ENCODE measurements around the gene GNAS.
A peak's percentile ranks its signal among the peaks of the same experiment; 100 is the strongest.

The GNAS gene

DNA sequence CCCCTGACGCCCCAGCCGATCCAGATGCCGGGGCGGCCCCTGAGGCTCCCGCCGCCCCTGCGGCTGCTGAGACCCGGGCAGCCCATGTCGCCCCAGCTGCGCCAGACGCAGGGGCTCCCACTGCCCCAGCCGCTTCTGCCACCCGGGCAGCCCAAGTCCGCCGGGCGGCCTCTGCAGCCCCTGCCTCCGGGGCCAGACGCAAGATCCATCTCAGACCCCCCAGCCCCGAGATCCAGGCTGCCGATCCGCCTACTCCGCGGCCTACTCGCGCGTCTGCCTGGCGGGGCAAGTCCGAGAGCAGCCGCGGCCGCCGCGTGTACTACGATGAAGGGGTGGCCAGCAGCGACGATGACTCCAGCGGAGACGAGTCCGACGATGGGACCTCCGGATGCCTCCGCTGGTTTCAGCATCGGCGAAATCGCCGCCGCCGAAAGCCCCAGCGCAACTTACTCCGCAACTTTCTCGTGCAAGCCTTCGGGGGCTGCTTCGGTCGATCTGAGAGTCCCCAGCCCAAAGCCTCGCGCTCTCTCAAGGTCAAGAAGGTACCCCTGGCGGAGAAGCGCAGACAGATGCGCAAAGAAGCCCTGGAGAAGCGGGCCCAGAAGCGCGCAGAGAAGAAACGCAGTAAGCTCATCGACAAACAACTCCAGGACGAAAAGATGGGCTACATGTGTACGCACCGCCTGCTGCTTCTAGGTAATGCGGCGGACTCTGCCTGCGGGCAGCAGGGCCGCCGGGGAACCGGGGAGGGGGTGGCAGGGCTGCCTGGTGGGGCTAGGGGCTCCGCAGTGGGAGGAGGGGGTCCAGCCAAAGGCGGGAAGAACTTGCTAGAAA, 2.3 kb downstream of the GNAS start:
- no peak for DNase-seq

DNA sequence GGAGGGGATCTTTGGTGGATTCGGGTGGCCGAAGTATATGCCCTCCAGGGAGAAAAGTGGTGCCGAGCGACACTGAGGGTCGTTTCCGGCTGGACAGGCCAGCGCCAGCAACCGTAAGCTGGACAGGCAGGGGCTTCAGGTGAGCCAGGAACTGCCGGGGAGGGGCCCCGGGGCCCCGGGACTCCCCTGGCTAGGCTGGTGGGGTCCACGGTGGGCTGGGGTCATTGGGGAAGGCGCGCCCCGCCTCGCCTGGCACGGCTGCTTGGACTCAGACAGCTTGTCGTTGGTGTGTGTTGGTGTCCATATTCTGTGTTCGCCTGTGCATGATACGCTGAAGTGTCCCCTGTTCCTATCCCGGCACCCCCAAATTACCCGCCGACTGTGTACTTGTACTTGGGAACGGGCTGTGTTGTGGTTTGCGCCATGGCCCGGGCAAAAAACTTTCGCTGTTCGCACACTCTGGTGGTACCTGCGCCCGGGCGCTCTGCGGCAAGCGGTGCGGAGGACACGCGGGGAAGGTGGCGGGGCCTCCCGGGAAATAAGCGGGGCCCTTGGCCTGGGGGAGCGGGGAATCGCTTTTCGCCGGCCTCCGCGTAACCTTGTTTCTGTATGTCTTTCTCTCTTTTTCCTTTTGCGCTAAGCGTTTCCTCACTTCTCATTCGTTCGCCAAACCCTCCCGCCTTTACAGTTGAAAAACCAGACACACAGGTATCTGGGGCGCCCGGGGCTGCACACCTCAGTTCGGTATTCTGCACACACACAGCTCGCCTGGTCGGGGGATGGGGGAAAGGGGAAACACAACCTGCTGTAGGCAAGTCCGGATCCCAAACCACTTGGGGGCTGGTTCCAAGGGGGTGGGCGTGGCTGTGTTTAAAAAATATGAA, 3.2 kb downstream of the GNAS start:
- DNase-seq: no peak

DNA sequence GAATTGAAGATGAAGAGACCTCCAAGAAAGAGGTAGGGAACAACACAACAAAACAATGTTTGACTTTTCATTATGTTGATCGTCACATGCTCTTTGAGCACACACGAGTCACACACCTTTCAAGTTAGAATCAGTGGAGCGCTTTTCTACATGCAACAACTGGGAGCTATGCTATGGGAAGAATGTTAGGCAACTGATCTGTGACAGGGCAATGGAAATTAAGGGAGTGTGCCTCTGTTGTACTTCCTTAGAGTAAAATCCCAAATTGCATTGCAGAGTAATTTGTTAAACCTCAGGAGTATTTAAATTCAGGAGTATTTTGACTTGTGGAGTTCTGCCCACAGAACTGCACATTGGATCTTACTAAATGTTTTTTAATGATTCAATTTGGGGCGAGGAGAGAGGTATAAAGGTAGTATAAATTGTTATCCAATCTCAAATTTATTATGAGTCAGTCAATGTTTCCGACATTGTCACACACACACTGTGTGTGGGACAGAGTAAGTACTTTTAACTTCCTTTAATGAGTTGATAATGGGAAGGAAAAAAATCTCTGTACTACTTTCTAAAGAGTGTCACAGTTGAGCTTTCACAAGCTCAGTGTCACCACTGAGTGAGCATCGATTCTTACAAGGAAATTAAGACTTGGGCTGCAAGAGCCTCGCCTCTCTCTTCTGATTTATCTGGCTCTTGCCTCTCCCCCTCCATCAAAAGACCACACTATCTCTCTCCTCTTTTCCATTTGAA, 10.7 kb downstream of the GNAS start:
- DNase-seq: no peak

DNA sequence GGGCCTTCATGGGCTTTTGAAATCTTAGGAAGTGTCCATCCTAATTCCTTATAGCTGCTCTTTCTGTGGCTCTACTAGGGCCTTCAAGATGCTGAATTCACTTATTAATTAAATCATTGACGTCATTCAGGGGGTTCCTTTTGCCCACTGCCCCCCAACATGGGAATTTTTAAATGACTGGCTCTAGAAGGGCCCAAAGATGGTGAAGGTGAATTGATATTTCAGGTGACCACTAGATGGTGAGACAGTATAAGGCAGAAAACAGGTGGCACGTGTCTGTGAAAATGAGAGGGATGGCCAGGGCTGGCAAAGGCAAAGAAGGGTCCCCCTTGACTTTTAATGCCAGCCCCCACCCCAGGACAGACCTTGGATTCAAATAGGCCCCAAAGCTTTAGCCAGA, 11.8 kb downstream of the GNAS start:
- DNase-seq: no peak

DNA sequence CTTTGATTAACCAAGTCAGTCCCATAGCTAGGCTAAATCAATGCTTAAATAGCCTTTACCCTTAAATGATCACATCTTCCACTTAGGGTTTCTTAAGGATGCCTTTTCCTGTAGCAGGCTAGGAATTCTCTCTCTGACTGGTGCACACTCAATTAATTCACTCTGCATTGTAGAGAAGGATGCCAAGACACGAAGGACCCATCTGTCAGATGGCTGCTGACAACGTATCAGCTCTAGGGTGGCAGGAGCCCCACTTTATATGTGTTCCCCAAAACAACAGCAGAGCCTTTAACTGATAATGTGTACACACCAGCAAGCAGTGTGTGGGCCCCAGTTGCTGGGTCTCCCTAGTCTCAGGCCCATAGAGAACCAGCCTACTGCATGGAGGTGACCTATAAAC, 13.3 kb downstream of the GNAS start:
- no peak for DNase-seq

DNA sequence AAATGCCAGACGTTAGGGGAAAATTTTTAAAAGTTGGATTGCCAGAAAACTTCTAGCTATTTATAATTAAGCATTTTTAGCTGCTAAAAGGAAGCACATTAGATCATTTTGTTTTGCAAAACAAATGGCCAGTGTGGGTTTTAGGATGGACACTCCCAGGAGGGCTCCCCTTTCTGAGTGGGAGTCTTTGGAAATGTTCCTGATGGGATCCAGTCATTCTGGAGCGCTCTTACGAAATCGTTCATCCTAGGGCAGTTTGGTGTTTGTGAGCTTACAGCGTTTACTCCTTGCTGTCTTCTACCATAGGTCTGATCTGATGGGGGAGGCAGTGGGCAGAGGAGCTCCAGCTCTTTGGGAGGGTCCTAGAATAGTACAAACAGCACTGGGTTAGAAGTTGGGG, 14.7 kb downstream of the GNAS start:
- DNase-seq: no peak

DNA sequence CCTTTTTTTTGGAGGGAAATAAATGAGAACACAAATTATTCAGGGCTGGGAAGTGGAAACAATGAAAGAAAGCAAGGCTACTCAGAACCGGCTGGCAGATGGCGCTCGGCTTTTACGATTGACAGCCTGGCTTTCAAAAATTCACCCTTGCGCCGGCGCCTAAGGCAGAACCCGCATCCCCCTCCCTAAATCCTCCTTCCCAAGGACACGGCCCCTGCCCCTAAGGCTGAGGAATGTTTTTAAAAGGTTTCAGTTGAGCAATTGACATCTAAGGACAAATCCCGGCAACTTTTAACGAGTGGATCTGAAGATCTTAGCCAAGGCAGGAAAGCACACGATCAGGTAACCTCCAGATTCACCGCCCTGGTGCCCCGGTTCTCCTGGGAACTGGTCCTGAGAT, 16.3 kb downstream of the GNAS start:
- DNase-seq: no peak

DNA sequence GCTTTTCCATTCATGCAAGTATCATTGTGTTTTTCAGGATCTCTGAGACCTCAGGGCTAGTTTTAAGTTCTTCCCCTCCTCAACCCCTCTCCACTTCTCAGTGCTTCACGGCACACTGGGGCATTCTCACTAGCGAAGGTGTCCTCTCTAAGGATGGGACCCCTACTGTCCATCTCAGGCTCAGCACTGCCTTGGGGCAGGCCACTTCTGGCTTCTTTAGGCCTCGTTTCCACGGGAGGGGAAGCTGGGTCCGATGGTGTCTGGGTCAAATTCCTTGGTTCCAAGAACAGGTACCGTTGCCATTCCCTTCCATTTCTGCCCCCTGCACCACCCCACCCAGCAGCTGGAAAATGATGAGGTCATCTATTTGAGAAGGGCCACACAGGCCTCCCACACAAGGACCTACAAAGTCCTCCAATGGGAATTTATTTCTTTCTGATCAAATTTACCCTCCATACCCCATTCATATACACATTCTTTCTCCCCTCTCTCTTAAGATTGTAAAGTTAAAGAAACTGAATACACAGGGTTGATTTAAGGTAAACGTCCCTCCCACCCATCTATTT, 17.2 kb downstream of the GNAS start:
- no peak for DNase-seq

DNA sequence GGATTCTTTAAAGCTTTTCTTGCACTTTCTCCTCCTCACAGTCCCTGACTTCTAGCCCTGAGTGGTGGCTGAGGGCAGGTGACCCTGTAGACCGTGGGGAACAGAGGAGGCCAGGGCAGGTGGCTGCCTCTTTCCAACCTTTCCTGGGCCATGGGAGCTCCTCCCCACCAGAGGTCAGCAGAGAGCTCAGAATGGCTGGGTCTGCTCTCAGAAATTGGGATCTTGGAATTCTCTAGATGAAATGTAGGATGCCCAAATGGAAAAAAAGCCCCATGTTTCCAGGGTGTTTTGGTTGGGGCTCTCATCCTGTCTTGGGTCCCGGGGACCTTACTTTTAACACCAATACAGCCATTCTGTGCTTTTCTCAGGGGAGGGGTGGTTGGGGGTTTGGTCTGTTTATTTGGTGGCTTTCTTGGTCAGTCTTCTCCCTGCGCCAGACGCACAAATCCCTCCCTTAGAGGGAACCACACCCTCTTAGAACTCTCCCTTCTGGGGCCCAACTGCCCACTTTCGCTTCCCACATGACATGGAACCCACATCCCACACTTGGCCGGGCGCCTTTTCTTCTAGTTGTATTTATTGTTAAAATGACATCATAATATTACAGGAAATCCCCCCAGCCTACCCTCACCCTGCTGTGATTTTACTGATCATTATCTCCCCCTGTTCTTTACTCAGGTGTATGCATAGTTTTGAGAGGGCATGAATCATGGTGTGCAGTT, 17.9 kb downstream of the GNAS start:
- peak; percentile 58 for DNase-seq

DNA sequence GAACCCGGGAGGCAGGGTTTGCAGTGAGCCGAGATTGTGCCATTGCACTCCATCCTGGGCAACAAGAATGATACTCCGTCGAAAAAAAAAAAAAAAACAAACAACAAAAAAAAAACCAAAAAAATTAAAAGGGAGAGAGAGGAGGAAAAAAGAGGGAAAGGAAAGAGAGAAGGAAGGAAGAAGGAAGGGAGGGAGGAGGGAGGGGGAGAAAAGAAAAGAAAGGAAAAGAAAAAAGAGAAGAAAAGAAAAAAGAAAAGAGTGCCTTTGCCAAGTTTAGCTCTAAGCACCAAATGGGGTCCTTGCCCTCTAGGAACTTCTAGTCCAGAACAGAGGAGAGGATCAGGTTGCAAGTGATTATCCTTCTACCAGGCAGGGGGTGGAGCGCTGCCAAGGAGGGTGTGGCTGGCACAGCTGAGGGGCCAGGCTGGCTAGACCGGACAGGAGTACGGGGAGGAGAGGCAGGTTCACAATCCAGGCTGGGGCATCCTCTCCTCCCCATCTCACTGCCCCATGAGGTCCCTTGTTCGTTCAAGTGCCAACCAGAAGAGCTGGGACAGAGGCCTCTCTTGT, 19.1 kb downstream of the GNAS start:
- DNase-seq: no peak

DNA sequence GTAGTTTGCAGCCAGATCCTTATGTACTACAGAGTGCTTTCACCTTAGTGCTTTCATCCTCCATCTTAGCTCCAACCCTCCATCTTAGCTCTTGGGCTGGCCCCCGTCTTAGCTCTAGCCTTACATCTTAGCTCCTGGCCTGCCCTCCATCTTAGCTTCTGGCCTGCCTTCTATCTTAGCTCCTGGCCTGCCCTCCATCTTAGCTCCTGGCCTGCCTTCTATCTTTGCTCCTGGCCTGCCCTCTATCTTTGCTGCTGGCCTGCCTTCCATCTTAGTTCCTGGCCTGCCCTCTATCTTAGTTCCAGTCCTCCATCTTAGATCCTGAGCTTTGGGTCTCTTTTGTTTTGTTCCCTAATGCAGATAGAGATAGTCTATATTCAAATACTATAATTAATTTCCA, 22.0 kb downstream of the GNAS start:
- no peak for DNase-seq

DNA sequence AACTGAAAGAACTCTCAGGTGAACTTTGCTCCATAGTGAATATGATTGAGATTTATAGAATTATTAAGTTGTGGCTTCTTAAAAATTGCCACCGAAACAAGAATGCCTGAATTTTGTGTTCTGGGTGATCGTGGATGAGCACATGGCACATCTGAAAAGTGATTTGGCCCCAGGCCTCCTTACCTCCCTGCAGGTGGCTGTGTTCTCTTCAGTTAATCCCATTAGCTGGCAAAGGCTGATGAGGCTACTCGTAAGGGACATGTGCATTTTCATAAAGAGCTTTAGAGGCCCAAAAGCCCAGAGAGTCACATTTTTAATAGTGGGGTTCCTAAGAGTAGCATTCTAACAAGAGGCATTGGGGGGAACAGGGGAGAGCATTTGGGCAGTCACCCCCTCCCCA, 22.6 kb downstream of the GNAS start:
- DNase-seq: no peak

DNA sequence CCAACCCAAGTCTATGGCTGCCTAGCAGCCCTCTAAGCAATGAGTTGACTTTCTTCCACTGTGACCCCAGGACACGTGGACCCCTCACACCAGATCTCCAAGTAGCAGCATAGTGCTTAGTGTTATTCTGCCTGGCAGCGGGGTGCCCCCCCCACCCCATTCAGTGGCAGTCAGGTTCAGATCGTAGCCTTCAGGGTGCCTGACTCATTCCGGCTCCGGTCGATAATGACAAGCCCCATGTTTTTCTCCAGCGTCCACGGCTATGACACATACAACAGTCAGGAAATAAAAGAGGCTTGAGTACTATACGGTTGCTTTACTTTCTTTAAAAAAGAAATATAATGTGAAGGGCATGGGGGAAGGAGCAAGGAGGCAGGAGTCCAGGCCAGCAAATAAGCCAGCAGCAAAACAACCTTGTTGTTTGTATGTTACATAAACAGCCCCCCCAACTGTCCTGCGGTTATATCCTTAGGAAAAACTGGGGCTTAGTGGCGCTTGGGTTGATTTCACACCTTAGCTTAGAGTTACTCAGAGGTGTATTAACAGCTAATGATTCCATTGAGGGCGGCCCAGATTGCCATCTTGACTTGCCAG, 23.1 kb downstream of the GNAS start:
- no peak for DNase-seq

DNA sequence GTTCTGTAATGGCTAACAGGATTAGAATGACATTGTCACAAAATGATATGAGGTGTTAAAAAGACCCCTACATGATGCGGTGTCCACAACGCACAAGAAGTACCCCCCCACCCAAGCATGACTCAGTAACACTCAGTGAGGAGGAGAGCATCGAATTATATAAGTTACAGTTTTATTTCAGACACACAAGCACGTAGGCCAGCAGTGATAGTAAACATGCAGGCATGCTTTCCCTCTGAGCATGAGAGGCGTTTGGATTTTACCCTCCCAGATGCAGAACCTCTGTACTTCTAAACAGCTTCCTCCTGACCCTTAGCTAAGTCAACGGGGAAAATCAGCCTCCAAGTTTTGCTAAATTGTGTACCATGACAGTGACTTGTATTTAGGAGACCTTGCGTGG, 23.9 kb downstream of the GNAS start:
- no peak for DNase-seq

DNA sequence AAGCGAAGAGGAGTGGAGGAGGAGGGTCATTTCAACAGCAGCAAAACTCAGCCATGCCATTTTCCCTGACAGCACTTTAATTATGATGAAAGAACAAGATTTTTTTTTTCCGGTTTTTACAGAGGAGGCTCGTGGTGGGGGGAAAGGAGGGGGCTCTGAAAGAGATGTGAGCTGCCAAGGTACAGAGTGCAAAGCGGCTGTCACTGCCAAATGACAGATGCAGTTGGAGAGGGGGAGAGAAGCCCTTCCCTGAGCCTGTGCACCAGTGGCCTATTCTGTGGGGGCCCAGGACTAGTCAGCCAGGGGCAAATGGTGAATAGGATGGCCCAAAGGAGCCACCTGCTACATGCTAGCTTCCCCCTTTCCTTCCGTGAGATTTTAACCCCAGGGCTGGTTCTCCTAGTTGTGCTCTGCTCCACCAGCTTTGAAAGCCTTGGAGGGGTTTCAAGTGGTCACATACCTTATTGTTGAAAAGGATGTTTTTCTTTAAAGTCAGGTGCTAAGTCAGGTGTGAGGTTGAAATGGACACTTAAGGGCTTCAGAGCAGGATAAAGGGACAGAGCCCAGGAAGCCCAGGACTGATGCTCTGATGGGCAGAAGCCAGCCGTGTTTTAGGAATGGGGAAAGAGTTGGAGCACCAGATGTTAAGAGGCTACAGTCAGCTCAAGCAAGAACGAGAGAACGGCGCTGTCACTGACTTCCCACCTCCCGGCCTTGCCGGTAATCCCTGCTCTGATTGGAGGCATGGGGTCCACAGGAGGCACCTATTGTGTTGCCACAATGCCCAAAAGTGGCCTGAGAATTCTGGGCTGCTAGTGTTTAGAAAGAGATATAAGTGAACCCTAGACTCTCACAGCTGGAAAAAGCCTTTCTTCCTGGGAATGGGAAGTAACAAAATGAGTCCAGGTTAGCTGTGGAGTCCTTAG, 24.8 kb downstream of the GNAS start:
- no peak for DNase-seq

DNA sequence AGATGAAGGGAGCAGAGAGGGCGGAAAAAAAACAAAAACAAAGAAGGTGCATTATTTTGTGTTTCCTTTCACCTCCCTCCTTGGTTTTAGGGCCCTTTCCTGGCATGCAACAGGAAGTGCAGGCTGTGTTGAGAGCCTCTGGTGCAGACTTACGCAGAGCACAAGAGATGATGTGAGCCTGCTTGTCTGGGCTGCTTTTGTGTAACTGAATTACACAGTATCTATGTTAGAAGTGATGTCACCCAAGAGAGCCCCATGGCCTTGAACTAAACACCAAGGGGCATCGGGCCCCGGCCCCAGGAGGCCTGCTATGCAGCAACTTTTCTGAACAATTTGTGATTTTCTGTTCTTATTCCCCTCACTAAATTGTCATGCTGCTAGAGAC, 25.5 kb downstream of the GNAS start:
- DNase-seq: no peak

DNA sequence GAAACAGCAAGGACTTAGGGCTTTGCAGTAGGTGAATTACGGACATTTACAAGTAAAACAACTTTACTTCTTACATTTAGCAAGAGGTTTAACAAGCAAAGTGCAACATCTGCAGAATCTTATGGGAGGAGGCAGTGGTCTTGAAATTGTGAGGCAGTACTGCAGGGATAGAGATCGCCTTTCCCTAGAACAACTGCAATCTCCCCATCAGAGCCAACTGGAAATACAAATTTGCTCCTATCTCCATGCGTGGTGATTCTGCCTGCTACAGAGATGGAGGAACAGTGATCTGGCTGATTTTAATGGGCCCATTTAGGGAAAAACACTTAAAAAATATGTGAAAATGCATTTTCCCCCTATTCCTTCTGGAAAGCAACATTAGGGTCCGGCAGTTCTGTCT, 25.9 kb downstream of the GNAS start:
- no peak for DNase-seq

DNA sequence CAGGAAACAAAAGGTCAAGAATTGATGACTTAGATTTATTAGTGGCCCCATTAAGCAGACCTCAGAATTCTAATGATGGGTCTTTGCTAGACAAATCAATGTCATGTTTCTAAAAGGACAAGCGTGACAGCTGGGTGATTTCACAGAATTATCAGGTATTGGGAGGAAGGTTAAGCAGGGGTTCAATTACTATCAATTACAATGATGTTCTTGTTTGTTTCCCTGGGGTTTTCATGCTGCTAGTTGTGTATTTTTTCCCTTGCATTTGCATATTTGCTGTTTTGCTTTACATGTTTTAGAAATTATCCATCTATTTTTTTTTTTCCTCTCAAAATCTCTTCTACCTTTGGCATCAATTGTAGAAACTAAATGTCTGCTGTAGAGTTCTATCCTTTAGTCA, 27.9 kb downstream of the GNAS start:
- DNase-seq: no peak

DNA sequence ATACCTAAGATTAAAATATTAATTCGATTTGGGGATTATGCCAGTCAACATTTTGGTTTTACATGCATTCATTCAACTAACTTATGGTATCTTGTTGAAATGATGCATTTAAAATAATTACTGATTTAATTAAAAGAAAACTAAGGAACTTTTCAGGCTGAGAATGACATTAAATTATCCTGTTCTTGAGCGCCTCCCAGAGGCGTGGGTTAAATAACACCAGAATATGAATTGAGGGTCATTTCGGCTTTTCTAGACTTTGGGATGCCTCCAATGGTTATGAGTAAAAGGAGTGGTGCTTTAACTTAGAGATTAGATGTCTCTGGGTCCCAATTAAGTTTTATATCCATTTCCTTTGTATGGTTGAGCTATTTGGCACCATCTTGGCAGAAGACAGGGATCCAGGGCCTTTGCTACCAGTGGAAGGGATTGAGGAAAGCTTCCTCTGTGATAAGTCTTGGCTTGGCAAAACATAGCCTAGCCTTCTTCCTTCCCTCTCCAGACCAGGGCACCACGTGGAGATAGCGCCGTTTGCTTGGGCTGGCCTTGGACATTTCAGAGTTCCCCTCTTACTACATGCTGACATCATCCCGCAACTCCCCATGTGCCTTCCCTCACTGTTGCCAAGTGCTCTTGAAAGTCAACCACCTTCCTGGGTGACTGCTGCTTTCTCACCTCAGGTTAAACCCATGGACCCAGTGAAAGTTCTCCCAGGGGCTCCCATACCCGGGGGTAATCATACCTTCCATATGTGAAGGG, 28.7 kb downstream of the GNAS start:
- DNase-seq: no peak

DNA sequence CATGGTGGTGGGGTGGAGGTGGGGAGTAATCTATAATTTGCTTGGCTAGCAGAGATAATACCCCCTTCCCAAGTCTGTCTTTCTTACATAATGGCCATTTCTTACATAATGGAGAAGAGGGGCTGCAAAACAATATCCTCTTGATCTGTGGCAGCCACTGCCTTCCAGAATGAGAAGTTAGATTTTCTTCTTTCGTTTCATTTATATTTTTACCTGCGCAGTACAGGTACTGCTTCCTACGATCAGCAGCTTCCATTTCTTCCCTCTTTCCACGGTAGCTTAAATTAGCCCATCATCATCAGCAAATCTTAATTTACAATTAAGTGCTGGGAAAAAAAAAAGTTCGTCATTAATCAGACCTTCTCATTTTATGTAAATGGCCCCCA, 30.2 kb downstream of the GNAS start:
- DNase-seq: no peak
